Right ventricle myocardium inferior (tissue), 1 donor: ENCODE data around the gene TSPAN17. TPM values are rescaled to one million over a fixed set of nuclear protein-coding genes. Genes with fewer than 3 reads are reported as not detected.

Source experiments
- ATAC-seq: fragments of 200-7000 bp; cut with Tn5 transposase; one replicate; pipeline ENCODE4 v1.9.1; 2020; ENCODE audit warnings: mild to moderate bottlenecking, moderate library complexity
- DNase-seq: peaks from one replicate; pipeline ENCODE4 v3.0.0; 2021; ENCODE audit errors: missing footprints
- intact Hi-C: fragments of 100-400 bp; cut with DNase I; formaldehyde crosslinking; loops from one replicate; pipeline ENCODE4 v1.11.0; 2022
- total RNA-seq: library from RNA; stranded (reverse); fragmentation: NEBNext Ultra II Directional; extraction: Animal tissue kit (Norgen Biotek cat#: 25700); gene quantifications from one replicate; pipeline ENCODE4 v1.2.1, GENCODE V29; 2021
- donor health status: DM: no; HTN: yes; CAD: no; lungs with severe emphysema.

Gene TSPAN17
- total RNA-seq, 1 donor from 2014 or later: 30.0 TPM

DNA sequence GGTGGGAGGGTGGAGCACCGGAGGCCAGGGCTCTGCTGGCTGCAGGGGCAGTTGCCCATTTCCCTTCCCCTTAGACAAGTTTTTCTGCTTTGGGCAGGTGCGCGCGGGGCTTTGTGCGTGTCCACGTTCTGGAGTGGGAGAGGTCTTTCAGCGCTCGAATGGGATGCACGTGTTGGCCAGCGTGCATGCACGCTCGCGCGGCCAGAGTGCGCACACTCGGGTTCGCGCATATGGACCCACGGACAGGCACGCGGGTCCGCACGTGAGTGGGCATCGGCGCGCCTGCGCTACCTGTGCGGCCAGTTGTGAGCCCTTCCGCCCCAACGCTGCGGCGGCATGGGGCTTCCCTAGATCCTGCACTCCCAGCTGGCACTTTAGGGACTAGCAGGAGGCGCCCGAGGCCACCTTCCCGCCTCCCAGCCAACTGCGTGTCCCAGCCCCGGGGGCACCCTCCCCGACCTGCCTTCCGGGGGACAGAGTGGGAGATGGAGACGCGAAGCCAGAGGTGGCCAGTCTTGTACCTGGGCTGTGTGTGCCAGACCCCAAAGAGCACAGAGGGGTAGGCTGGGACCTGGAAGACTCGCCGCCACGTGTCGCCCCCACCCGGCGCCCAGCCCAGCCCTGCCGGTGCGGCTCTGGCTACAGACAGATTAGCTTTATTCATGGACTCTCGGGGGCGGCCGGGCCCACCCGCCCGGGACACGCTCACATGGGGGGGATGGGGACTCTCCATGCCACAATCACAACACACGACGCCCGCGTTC, 27.5 kb upstream of the TSPAN17 start:
- intact Hi-C loops: no loop called here
- DNase-seq: peak; percentile 45
- ATAC-seq: no peak

DNA sequence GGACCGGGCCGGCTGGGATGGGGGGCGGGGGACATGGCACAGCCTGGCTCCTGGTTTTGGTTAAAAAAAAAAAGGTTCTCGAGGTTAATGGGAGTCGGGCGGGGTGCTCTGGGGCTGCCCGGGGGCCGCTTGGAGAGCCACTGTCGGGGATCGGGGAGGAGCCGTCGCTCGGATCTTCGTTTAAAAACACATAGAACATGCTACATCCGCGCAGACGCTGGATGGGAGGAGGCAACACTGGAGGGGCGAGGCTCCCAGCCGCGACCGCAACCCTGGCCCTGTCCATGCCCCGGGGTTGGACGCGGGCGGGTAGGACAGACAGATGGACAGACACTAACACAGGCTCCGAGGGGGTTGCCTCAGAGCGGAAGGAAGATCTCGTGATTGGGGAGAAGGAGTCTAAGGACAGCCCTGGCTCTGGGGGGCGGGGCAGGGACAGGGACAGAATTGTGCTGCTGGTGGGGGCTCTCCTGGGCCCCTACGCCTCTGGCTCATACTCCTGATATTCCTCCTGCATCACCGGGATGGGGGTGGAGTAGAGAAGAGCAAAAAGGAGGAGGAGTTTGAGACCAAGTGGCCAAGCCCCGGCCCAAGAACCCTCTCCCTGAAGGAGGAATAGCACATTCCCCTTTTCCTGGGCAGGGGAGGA, 26.8 kb upstream of the TSPAN17 start:
- intact Hi-C loops: no loop called here
- DNase-seq (peak; percentile 47), ATAC-seq (no peak)

DNA sequence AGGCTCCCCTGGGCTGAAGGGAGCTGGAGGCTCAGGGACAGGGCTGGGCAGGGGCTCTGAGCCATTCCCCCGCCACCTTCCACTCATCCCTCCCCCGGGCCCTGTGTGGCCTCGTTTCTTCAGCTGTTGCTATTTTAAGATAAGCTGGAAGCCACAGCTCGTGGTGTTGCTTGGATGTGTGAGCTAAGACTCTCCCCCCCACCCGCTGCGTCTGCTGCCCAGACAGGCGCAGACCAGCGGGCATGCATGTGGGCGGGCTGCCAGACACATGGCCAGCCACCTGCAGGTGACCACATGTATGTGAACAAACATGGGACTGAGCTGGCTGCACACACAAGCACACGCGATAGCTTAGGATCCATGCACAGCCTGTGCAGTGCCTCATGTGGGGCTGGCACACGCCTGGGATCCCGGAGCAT, 25.6 kb upstream of the TSPAN17 start:
- peak; percentile 40 for ATAC-seq
- intact Hi-C loops: no loop called here
- peak; percentile 55 for DNase-seq

DNA sequence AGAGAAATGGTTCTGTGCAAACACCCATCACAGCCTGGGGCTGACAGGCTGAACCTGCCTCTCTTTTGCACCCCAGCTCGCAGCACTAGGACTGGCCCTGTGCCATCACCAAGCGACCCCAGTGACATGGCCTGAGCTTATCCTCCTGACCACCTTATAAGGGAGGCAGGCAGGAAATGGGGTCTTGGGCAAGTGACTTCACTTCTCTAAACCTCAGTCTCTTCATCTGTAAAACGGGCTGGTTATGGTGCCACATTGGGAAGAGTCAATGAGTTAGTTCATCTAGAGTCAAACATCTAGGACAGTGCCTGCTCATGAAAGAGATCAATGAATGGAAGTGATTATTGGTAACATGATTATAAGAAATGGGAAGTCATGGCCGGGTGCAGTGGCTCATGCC, 23.1 kb upstream of the TSPAN17 start:
- ATAC-seq (no peak), DNase-seq (peak; percentile 22)
- intact Hi-C loops: no loop called here

DNA sequence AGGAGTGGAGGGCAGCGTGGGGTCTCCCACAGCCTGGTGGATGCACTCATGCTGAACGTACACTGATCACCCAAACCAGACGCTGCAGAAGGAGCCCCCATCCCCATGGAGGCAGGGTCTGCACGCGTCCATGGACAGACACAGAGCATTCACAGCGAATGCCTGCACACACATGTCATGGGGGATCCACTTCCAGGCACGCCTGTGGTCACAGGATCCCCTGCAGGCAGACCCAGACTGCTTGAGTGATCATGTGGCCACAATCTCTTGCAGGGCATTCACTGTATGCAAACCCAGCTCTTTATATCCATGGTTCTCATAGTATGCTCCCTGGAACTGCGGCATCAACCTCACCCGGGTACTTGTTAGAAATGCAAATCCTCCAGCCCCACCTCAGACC, 22.3 kb upstream of the TSPAN17 start:
- peak; percentile 14 for DNase-seq
- no peak for ATAC-seq
- intact Hi-C loops: no loop called here

DNA sequence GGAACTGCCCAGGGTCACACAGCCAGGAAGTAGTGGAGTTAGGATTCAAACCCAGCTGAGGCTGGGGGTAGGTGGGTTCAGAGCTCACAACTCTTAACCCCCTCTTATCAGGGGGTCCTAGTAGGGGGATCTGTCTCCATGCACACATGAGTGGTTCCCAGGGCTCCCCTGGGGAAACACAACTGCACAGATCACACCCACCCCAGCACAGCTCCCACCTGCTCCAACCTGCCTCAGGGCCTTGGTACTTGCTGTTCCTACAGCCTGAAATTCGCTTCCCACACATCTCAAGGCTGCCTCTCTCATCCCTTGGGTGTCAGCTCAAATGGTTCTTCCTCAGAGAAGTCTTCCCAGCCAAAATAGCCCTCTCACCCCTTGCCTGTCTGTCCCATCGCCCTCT, 21.8 kb upstream of the TSPAN17 start:
- intact Hi-C loops: no loop called here
- DNase-seq (peak; percentile 26), ATAC-seq (no peak)

DNA sequence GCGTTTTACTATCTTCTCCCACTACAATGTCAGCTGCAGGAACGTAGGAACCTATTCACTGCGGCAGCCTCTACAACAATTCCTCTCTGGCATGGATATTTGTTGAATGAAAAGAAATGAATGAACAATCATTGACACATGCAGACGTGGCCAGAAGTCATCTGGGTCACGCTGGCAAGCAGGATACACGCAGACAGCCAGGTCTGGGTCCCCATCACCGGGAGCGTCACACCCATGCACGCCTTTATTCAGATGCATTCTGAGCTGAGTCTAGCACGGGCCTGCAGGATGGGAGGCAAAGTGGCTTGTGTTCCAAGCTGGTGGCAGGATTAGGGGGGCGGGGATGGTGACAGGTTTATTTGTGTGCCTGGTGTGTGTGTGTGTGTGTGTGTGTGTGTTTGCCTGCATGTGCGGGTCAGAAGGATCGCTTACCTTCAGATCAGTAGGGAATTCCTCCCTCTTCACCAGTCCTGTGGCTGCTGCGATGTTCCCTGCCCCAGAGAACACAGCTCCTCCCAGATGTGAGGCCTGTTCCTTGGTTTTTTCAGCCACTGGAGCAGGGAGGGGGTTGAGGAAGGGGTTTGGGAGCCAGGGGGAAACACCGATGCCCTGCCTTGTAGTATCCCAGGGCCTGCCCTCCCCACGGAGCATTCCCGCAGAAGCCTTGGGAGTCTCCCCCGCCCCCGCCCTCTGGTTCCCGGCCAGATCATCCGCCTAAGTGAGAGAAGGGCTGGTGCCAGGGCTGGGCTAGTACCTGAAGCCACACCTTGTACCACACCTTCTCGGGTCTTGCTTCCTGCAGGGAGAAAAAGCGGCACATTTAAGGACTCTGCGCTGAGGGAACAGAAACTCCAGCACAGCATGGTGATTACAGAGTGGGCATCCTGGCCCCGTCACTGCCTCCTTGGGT, 21.1 kb upstream of the TSPAN17 start:
- DNase-seq (peak; percentile 40), ATAC-seq (no peak)
- intact Hi-C loops: no loop called here

DNA sequence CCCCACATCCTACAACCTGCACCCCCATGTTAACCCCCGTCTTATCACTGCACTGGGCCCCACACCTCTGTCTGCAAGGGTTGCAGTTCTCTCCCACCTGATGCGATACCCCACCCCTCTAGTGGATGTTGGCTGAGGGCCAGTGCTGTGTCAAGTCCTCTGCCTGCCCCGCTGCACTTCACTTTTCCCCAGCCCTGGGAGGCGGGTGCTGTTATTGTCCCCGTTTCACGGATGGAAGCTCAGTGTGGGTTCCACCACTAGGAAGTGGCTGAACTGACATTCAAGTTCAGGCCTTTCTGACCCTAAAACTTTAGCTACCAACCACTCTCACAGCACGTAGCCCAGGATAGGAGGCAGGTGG, 20.4 kb upstream of the TSPAN17 start:
- intact Hi-C loops: no loop called here
- no peak for ATAC-seq
- DNase-seq: no peak

DNA sequence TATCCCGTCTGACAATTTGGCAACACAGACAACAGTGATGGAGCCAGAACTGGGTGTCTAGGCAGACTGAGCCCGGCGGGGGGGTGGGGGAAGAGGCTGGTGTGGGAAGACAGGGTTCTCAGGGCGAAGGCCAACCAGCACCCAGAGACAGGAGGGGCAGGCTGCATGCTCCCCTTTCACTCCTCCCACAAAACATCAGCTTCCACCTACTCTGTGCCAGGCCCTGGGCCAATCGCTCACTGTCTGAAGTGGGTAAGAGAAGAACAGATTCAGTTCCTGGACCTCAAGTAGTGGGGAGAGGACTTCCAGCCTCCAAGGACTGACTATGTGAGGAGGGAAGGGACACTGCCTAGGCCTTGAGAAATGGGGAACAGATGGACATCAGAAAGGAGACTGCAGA, 19.7 kb upstream of the TSPAN17 start:
- no peak for DNase-seq
- intact Hi-C loops: no loop called here
- no peak for ATAC-seq

DNA sequence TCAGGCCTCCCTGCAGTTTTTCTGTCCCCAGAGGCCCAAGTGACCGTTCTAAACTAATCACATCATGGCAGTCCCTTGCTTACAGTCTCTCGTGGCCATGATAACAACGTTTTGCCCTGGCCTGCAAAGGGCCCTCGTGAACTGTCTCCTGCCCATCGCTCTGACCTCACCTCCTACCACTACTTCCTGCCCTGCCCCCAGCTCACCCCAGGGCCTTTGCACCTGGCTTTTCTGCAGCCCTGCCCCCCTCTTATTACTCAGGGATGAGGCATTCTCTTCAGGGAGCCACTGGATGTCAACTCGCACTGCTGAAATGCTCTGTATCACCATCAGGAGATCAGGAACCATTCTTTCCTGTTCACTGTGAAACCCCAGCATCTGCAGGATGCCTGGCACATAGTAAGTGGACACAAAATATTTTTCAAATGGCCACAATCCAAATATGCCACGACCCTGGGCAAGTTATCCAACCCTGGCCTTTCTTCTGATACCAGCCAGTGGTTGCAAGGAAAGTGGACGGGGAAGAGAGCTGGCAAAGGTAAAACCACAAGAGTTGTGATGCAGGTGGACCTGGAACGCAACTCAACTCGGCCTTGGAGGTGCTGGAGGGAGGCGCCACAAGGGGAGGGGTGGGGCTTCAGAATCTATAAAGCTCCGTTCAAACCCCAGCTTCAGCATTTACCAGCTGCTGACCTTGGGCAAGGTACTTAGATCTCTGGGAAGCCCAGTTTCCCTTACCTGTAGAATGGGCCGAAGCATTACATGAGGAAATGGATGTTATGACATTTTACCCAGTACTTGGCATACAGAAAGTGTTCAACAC, 18.7 kb upstream of the TSPAN17 start:
- intact Hi-C loops: no loop called here
- ATAC-seq (no peak), DNase-seq (no peak)

DNA sequence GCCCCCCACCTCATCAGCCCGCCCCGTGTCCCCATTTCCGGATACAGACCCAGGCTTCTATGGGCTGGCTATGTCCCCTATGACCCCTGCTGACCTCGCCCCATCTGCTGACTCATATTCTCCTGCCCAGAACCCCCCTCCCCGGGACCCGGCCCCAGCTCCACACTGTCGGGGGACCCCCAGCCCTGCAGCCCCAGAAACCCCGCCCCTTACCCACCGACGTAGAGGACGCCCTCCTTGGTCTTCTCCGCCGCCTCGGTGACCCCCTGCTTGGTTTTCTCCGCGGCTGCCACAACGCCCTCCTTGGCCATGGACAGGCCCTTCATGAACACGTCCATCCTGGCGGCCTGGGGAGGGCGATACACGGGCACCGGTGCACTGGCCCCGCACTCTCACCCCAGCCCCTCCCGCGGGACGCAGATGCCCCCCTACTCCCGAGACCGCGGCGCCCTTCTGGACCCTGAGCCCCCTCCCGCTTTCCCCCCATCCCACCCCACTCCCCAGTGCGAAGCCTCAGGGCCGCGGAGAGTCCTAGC, 17.9 kb upstream of the TSPAN17 start:
- DNase-seq: no peak
- no peak for ATAC-seq
- intact Hi-C loops: no loop called here

DNA sequence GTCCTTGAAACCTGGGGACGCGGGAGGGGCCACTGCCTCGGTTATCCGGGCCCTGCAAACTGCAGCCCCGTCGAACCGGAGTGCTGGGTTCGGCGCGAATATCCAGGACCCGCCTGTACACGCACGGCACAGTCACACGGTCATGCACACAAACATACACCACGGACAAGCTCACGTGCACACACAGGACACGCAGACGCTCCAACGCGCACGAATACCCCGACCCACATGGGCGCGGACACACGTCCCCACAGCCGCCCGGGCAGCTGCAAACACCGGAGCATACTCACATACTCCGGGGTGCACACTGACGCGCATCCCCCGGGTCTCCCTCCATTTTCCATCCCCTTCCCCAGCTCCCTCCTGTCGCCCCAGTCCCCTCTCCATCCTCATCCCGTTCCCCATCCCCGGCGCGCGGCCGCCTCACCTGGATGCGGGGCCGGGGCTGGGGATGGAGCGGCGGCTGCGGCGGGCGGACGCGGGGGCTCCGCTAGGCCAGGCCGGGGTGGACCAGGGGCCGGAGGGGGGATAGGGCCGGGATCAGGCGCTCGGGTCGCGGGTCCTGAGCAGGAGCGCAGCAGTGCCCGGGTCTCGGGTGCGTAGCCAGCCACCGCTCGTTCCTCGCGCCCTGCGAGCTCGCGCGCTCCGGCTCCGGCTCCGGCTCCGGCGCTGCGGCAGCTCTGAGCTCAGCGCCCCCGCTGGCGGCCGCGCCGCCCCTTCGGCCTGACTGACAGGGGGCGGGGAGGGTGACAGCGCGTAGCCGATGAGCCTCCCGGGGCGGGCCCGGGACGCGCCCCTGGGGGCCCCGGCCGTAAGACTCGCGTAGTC, 17.2 kb upstream of the TSPAN17 start, which contains the start of the genes EIF4E1B and SNCB:
EIF4E1B (plus strand) TSS at position 823 of the 828 bp plus-strand sequence. CDS start 12,113 bp downstream, outside the sequence.
SNCB (minus strand) TSS at position 682 of the 828 bp plus-strand sequence. CDS start 880 bp downstream, outside the sequence.
- peak; percentile 70 for ATAC-seq
- DNase-seq: no peak
- intact Hi-C loops: no loop called here

DNA sequence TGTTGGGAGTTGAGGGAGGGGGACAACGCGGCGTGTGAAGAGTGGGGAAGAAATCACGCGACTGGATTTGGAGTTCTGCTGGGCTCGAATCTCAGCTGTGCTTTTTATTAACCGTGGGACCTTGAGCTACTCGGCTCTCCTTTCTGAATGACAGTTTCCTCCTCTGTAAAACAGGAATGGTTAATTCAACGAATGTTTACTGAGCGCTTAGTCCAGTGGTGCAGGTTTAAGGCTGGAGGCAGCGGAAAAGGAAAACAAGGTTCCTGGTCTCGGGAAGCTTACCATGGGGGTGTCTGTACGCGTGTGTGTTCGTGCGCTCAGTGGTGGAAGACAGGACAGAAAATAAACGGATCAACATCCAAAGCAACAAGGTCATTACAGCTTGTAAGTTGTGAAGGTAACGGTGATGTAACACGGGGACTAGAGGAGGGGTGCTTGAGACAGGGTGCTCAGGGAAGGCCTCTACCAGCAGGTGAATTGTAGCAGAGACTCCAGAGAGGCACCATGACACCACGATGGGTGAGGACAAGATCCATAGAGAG, 16.5 kb upstream of the TSPAN17 start:
- DNase-seq: no peak
- ATAC-seq: no peak
- intact Hi-C loops: no loop called here

DNA sequence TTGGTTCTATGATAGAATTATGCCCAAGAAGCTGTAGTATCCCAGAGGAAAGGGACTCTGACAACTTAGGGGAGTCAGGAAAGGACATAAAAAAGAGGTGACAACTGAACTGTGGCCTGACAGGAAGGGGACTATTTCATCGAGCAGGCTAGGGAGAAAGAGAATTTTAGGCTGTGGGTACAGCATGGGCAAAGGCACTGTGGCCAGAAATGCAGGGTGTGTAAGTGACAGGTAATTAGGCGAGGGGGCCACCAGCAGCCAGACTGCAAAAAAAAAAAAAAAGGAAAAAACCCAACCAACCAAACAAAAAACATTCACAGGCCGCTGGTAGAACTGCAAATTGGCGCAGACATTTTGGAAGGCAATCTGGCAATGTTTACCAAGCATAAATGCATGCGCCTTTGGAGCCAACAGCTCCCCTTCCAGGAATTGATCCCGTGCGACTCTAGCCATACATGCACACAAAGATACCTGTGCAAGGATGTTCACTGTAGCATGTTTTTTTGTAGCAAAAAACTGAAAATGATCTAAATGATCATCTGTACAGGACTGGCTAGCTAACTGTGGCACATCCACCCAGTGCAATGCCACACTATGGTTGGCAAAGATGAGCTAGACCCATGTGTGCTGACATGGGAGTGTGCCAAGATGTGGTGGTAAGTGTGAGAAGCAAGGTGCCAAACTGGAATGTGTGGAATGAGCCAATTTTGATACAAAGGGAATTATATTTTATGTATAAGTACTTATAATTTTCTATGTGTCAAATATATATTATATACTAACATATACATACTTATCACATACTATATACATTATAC, 15.7 kb upstream of the TSPAN17 start:
- no peak for ATAC-seq
- intact Hi-C loops: no loop called here
- DNase-seq: no peak

DNA sequence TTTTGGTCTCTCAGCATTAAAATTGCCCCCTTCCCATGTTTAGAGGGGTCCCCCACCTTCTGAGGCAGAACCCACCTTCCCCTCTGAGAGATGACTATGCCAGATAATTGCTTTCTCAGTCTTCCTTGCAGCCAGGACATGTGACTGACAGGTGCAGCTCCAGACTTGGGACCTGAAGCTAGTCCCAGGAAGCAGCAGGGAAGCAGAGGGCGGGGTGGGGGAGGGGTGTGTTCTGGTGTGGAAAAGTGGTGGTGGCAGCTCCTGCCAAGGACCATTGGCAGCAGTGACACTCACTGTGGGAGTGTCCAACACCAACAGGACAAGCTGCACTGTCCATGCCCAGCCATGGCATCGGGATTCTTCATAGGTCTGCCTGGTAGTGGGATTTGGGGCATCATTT, 14.5 kb upstream of the TSPAN17 start:
- DNase-seq: peak; percentile 37
- no peak for ATAC-seq
- intact Hi-C loops: no loop called here

DNA sequence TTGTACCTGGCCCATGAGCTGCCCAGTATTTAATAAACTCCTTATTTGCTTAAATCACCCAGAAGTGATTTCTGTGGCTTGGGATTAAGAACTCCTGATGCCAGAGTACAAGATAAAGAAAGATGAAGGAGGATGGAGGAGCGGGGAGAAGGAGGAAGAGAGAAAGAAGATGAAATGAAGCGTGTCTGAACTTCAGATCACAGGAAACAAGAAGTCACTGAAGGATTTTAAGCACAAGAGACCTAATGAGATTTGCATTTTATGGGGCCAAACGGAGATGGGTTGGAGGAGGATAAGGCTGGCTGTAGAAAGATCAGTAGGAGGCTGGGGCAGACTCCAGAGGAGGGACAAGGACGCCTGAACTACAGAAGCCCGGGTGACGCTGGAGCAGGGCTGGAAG, 13.7 kb upstream of the TSPAN17 start:
- ATAC-seq (no peak), DNase-seq (no peak)
- intact Hi-C loops: no loop called here
